UCSD-AML1 (cell line): ENCODE data around the gene RTP4.
"Not testable (repeated sequence)": the region's sequence is repeated elsewhere in the genome, so short reads cannot be mapped to it uniquely, and the experiment has no call there.

ENCODE experiments used
- DNase-seq: peaks from one replicate; lab custom pipeline; 2025; ENCODE audit not compliant: unreplicated experiment; lab: John Stamatoyannopoulos, UW

The RTP4 gene

GRCh38 chr3:187369089-187369447 is 883 bp downstream of the RTP4 start:
- no peak for DNase-seq

- no peak for DNase-seq
These were observed 1.9 kb downstream of the RTP4 start for GRCh38 chr3:187370051-187370450.

GRCh38 chr3:187375581-187375980 is 7.4 kb downstream of the RTP4 start:
- DNase-seq, result no peak

- no peak for DNase-seq
These were observed 9.7 kb downstream of the RTP4 start for GRCh38 chr3:187377842-187378241.

- DNase-seq, result no peak
These were observed 14.5 kb downstream of the RTP4 start for GRCh38 chr3:187382609-187383151.

- DNase-seq, result no peak
These were observed 15.1 kb downstream of the RTP4 start for GRCh38 chr3:187383246-187383645.

GRCh38 chr3:187385296-187385695 is 17.1 kb downstream of the RTP4 start:
- DNase-seq, result no peak

- DNase-seq, result no peak
These were observed 28.5 kb downstream of the RTP4 start for GRCh38 chr3:187396661-187397060.

- no peak for DNase-seq
These were observed 30.8 kb downstream of the RTP4 start for GRCh38 chr3:187398955-187399354.

GRCh38 chr3:187400756-187401155 is 32.6 kb downstream of the RTP4 start:
- no peak for DNase-seq

- no peak for DNase-seq
These were observed 33.7 kb downstream of the RTP4 start for GRCh38 chr3:187401856-187402255.

- DNase-seq, result no peak
These were observed 35.6 kb downstream of the RTP4 start for GRCh38 chr3:187403768-187404288.

- DNase-seq, result no peak
These were observed 38.7 kb downstream of the RTP4 start for GRCh38 chr3:187406927-187407326.

GRCh38 chr3:187411991-187412781 is 44.0 kb downstream of the RTP4 start:
- DNase-seq, result not testable (repeated sequence)
